ENCODE measurements around the gene VSTM2B. TPM values are rescaled to one million over a fixed set of nuclear protein-coding genes. Genes with fewer than 3 reads are reported as not detected.

Gene VSTM2B
- total RNA-seq, 1 donor from 2014 or later, result not detected

- no peaks in the 10 kb centered on the region for H3K9me3 Mint-ChIP-seq
- H3K36me3 Mint-ChIP-seq, result no peaks in the 10 kb centered on the region
- peaks cover 45% of the 10 kb centered on the region for H3K27me3 Mint-ChIP-seq (ENCODE audit: insufficient read depth, low read depth)
- H3K36me3 ChIP-seq, result no peaks in the 10 kb centered on the region
- peaks cover 3% of the 10 kb centered on the region for H3F3A ChIP-seq (ENCODE audit: low read depth)
- peak overlapping the region; percentile 38 for H3K4me2 ChIP-seq
- no peak overlapping the region for H3K27ac ChIP-seq
- H4K20me1 ChIP-seq (ENCODE audit: low read depth), result no peaks in the 10 kb centered on the region
- no peak overlapping the region for H3K4me3 Mint-ChIP-seq
- H3K9ac ChIP-seq, result no peak overlapping the region
- no peak for TF ChIP-seq EZH2phosphoT487 (IDR thresholded peaks at IDR 0.05)
- no peak for TF ChIP-seq CTCF (IDR thresholded peaks at IDR 0.05)
- TF ChIP-seq EZH2 (IDR thresholded peaks at IDR 0.05), result no peak
- no peak overlapping the region for H2AFZ ChIP-seq (replicated peaks)
- H3K27ac Mint-ChIP-seq, result no peak overlapping the region
- H3K9me3 ChIP-seq (ENCODE audit: low read depth), result no peaks in the 10 kb centered on the region
- H3K4me3 ChIP-seq, result no peak overlapping the region
- H3K79me2 ChIP-seq (ENCODE audit: low read depth), result no peaks in the 10 kb centered on the region
- H3K4me1 ChIP-seq, result peaks cover 4% of the 10 kb centered on the region
- peaks cover 14% of the 10 kb centered on the region for H3K4me1 Mint-ChIP-seq
- peaks cover 26% of the 10 kb centered on the region for H3K27me3 ChIP-seq
- peak; percentile 39 for DNase-seq (ENCODE audit: low spot score)
Observed at GRCh38 chr19:29535214-29535831, 9.5 kb downstream of the VSTM2B start.

DNA sequence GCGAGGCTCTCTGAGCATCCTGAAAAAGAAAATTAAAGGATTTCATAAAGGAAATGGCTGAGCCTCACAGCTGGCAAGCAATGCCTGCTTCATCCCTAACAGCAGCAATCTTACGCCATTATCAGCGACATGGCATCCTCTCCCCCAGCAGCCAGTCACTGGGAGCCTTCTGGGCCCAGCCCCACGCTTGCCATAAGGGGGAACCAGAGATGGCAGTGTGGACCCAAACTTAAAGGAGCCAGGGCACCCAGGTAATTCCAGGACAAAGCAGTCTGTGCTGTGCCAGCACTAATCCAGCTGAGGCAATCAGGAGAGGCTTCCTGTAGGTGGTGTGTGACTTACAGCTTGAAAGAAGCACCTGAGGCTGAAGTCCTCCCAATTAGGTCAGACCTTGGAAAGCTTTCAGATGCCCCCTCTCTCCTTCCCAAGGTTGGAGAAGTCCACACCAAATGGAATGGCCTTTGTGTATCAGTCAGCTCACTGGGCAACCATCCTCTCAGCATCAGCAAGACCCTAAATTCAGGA, 10.3 kb downstream of the VSTM2B start:
- peaks cover 19% of the 10 kb centered on the region for H3K27me3 ChIP-seq
- no peaks in the 10 kb centered on the region for H3K36me3 ChIP-seq
- no peak for TF ChIP-seq EZH2phosphoT487 (IDR thresholded peaks at IDR 0.05)
- no peak for TF ChIP-seq CTCF (IDR thresholded peaks at IDR 0.05)
- no peak for TF ChIP-seq EZH2 (IDR thresholded peaks at IDR 0.05)
- DNase-seq (ENCODE audit: low spot score), result no peak
- no peaks in the 10 kb centered on the region for H3K79me2 ChIP-seq (ENCODE audit: low read depth)
- no peak overlapping the region for H3K27ac Mint-ChIP-seq
- H3F3A ChIP-seq (ENCODE audit: low read depth), result no peaks in the 10 kb centered on the region
- no peaks in the 10 kb centered on the region for H3K4me1 ChIP-seq
- H3K4me3 ChIP-seq, result no peak overlapping the region
- H4K20me1 ChIP-seq (ENCODE audit: low read depth), result no peaks in the 10 kb centered on the region
- H3K4me2 ChIP-seq, result no peak overlapping the region
- no peaks in the 10 kb centered on the region for H3K9me3 Mint-ChIP-seq
- no peaks in the 10 kb centered on the region for H3K9me3 ChIP-seq (ENCODE audit: low read depth)
- no peak overlapping the region for H3K27ac ChIP-seq
- no peaks in the 10 kb centered on the region for H3K36me3 Mint-ChIP-seq
- H3K27me3 Mint-ChIP-seq (ENCODE audit: insufficient read depth, low read depth), result peaks cover 40% of the 10 kb centered on the region
- H2AFZ ChIP-seq (replicated peaks), result no peak overlapping the region
- H3K4me1 Mint-ChIP-seq, result peaks cover 11% of the 10 kb centered on the region
- H3K4me3 Mint-ChIP-seq, result no peak overlapping the region
- no peak overlapping the region for H3K9ac ChIP-seq

DNA sequence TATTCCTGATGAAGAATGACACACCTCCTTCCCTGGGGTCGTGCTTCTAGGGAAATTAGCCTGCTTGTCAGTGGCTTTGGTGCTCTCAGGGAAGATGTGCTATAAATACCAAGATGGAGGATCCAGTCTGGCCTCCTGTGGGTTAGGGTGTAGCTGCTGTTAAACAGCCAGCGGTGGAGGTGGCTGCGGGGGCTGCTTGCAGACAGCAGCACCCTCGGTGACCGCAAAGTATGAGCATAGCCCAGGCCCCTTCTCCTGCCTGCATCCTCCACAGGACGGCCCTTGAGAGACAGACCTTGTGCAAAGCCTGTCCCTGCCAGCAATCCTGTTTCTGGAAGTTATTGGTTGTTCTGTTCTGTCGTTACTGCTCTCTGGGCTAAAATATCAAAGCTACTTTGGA, 11.4 kb downstream of the VSTM2B start:
- Histone ChIP-seq H3K9ac (no peak overlapping the region), H3K4me3 (no peak overlapping the region), H4K20me1 (ENCODE audit: low read depth) (no peaks in the 10 kb centered on the region), H3K79me2 (ENCODE audit: low read depth) (no peaks in the 10 kb centered on the region), H3K4me2 (no peak overlapping the region), H2AFZ (replicated peaks) (no peak overlapping the region), H3K9me3 (ENCODE audit: low read depth) (no peaks in the 10 kb centered on the region), H3K4me1 (no peaks in the 10 kb centered on the region), H3F3A (ENCODE audit: low read depth) (no peaks in the 10 kb centered on the region), H3K27me3 (peaks cover 8% of the 10 kb centered on the region), H3K36me3 (no peaks in the 10 kb centered on the region), H3K27ac (no peak overlapping the region)
- no peak for DNase-seq (ENCODE audit: low spot score)
- no peak for TF ChIP-seq EZH2phosphoT487 (IDR thresholded peaks at IDR 0.05)
- TF ChIP-seq CTCF (IDR thresholded peaks at IDR 0.05), result no peak
- no peak for TF ChIP-seq EZH2 (IDR thresholded peaks at IDR 0.05)
- peaks cover 11% of the 10 kb centered on the region for H3K4me1 Mint-ChIP-seq
- H3K4me3 Mint-ChIP-seq, result no peak overlapping the region
- H3K27ac Mint-ChIP-seq, result no peak overlapping the region
- H3K36me3 Mint-ChIP-seq, result no peaks in the 10 kb centered on the region
- no peaks in the 10 kb centered on the region for H3K9me3 Mint-ChIP-seq
- H3K27me3 Mint-ChIP-seq (ENCODE audit: insufficient read depth, low read depth), result peaks cover 31% of the 10 kb centered on the region
